ENCODE results near the gene LSAMP. TPM values are rescaled to one million over a fixed set of nuclear protein-coding genes. Genes with fewer than 3 reads are reported as not detected.
"Not testable (repeated sequence)": the region's sequence is repeated elsewhere in the genome, so short reads cannot be mapped to it uniquely, and the experiment has no call there.

The LSAMP gene
- total RNA-seq, 1 experiment from 2014 or later = 5.7 TPM

- DNase-seq (ENCODE audit: low spot score); H3K27ac Mint-ChIP-seq; CTCF ChIA-PET; H3K4me3 Mint-ChIP-seq; POLR2A ChIA-PET; H3K9me3 Mint-ChIP-seq; H3K27me3 Mint-ChIP-seq (ENCODE audit: low read depth); ATAC-seq; H3K36me3 Mint-ChIP-seq: not testable (repeated sequence)
- TF ChIP-seq ZNF121 (CRISPR knock-in tag; IDR thresholded peaks at IDR 0.05) = peak; percentile 61; the same call in 1 of the 2 replicates
- peaks cover 11% of the 10 kb centered on the region for H3K4me1 Mint-ChIP-seq
Observed at GRCh38 chr3:115844729-115845128, 600.6 kb downstream of the LSAMP start.

DNA sequence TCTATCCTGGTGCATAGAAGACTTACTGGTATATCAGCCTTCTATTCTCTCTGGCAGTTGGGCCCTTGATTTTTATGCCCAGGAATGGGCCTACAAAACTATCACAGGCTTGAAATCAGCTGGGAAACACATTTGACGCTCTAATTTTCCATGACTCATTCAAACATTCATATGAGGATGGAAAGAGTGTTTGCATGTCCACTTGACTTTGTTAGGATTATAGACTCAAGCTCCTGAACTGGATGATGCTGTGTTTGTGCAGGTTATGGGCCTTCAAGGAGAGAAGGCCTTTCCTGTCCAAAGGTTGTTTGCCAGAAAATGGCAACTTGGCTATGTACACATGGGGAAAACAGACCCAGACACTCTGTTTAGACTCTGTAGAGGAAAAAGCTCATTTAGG is 602.1 kb downstream of the LSAMP start:
- Mint-ChIP-seq H3K27ac (no peak overlapping the region), H3K4me3 (no peak overlapping the region), H3K27me3 (ENCODE audit: low read depth) (no peaks in the 10 kb centered on the region), H3K4me1 (peaks cover 12% of the 10 kb centered on the region), H3K9me3 (no peaks in the 10 kb centered on the region), H3K36me3 (no peaks in the 10 kb centered on the region)
- no peak for DNase-seq (ENCODE audit: low spot score)
- POLR2A ChIA-PET = no interaction called here
- TF ChIP-seq MLX (CRISPR knock-in tag; IDR thresholded peaks at IDR 0.05) (no peak), IRF2 (CRISPR knock-in tag; IDR thresholded peaks at IDR 0.05; ENCODE audit: borderline replicate concordance, low read depth) (no peak)
- TF ChIP-seq, protein P1, sequence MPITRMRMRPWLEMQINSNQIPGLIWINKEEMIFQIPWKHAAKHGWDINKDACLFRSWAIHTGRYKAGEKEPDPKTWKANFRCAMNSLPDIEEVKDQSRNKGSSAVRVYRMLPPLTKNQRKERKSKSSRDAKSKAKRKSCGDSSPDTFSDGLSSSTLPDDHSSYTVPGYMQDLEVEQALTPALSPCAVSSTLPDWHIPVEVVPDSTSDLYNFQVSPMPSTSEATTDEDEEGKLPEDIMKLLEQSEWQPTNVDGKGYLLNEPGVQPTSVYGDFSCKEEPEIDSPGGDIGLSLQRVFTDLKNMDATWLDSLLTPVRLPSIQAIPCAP (CRISPR knock-in tag; IDR thresholded peaks at IDR 0.05) = no peak
- CTCF ChIA-PET = interaction anchor here (0.8 to 1.7 kb wide), 2 partner anchors 59 to 80 kb away, joined by 4 read pairs; no protein-coding TSS in a partner anchor
- ATAC-seq = no peak

- Mint-ChIP-seq H3K36me3 (no peaks in the 10 kb centered on the region), H3K9me3 (no peaks in the 10 kb centered on the region), H3K4me1 (peaks cover 5% of the 10 kb centered on the region), H3K27me3 (ENCODE audit: low read depth) (no peaks in the 10 kb centered on the region), H3K4me3 (no peak overlapping the region), H3K27ac (no peak overlapping the region)
- TF ChIP-seq, protein P2, sequence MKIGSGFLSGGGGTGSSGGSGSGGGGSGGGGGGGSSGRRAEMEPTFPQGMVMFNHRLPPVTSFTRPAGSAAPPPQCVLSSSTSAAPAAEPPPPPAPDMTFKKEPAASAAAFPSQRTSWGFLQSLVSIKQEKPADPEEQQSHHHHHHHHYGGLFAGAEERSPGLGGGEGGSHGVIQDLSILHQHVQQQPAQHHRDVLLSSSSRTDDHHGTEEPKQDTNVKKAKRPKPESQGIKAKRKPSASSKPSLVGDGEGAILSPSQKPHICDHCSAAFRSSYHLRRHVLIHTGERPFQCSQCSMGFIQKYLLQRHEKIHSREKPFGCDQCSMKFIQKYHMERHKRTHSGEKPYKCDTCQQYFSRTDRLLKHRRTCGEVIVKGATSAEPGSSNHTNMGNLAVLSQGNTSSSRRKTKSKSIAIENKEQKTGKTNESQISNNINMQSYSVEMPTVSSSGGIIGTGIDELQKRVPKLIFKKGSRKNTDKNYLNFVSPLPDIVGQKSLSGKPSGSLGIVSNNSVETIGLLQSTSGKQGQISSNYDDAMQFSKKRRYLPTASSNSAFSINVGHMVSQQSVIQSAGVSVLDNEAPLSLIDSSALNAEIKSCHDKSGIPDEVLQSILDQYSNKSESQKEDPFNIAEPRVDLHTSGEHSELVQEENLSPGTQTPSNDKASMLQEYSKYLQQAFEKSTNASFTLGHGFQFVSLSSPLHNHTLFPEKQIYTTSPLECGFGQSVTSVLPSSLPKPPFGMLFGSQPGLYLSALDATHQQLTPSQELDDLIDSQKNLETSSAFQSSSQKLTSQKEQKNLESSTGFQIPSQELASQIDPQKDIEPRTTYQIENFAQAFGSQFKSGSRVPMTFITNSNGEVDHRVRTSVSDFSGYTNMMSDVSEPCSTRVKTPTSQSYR (CRISPR knock-in tag; IDR thresholded peaks at IDR 0.05) = no peak
- TF ChIP-seq OVOL2 (CRISPR knock-in tag; IDR thresholded peaks at IDR 0.05; ENCODE audit: borderline replicate concordance) = no peak
- ATAC-seq = no peak
- no peak for DNase-seq (ENCODE audit: low spot score)
- CTCF ChIA-PET = interaction anchor here (1.0 kb wide), 1 partner anchor 84 kb away, joined by 3 read pairs; no protein-coding TSS in a partner anchor
- POLR2A ChIA-PET = no interaction called here
Observed at GRCh38 chr3:115839246-115839645, 606.0 kb downstream of the LSAMP start.

DNA sequence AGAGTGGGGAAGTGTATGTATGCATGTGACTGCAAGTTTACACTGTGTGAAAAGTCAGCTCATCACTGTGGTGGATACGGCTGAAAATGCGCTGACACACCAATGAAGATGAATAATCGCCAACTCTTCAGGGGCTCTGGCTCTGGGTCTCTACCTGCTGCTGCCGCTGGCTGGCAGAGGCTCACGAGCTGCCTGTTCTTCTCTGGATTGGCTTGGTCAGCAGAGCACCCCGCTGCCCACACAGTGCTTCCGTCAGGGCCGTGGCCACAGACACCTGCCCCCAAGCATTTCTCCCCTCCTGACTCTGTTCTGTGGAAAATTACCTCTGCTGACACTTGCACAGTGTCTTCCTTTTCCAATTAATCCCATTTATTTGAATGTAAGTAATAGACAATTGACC is 606.5 kb downstream of the LSAMP start:
- no peak for ATAC-seq
- H3K9me3 Mint-ChIP-seq = no peaks in the 10 kb centered on the region

More for the DNA sequence above, 606.5 kb downstream of the LSAMP start:
- TF ChIP-seq TEAD1 (CRISPR knock-in tag; IDR thresholded peaks at IDR 0.05) = no peak
- no peak for TF ChIP-seq ESRRA (CRISPR knock-in tag; IDR thresholded peaks at IDR 0.05; ENCODE audit: borderline replicate concordance)
- TF ChIP-seq, protein P3, sequence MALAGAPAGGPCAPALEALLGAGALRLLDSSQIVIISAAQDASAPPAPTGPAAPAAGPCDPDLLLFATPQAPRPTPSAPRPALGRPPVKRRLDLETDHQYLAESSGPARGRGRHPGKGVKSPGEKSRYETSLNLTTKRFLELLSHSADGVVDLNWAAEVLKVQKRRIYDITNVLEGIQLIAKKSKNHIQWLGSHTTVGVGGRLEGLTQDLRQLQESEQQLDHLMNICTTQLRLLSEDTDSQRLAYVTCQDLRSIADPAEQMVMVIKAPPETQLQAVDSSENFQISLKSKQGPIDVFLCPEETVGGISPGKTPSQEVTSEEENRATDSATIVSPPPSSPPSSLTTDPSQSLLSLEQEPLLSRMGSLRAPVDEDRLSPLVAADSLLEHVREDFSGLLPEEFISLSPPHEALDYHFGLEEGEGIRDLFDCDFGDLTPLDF (CRISPR knock-in tag; IDR thresholded peaks at IDR 0.05) = no peak
- no peak for TF ChIP-seq TP53 (CRISPR knock-in tag; IDR thresholded peaks at IDR 0.05)
- TF ChIP-seq FOXK1 (CRISPR knock-in tag; IDR thresholded peaks at IDR 0.05) = no peak
- no peak for TF ChIP-seq OVOL2 (CRISPR knock-in tag; IDR thresholded peaks at IDR 0.05; ENCODE audit: borderline replicate concordance)
- no peak for TF ChIP-seq RORB (CRISPR knock-in tag; IDR thresholded peaks at IDR 0.05)
- no peak for TF ChIP-seq PREB (CRISPR knock-in tag; IDR thresholded peaks at IDR 0.05; ENCODE audit: borderline replicate concordance)
- TF ChIP-seq PRRX2 (CRISPR knock-in tag; IDR thresholded peaks at IDR 0.05) = no peak
- no peak for TF ChIP-seq ZNF416 (CRISPR knock-in tag; IDR thresholded peaks at IDR 0.05)
- Mint-ChIP-seq H3K4me1 (peaks cover 5% of the 10 kb centered on the region), H3K27ac (no peak overlapping the region), H3K36me3 (no peaks in the 10 kb centered on the region), H3K4me3 (no peak overlapping the region), H3K27me3 (ENCODE audit: low read depth) (no peaks in the 10 kb centered on the region)
- CTCF ChIA-PET = interaction anchor here (1.1 kb wide), 1 partner anchor 84 kb away, joined by 4 read pairs; no protein-coding TSS in a partner anchor
- DNase-seq (ENCODE audit: low spot score) = no peak
- POLR2A ChIA-PET = no interaction called here
